ENCODE results near the gene ESPN. TPM values are rescaled to one million over a fixed set of nuclear protein-coding genes. Genes with fewer than 3 reads are reported as not detected.

Gene ESPN
- total RNA-seq, 2 experiments from 2014 or later = 0.08 to 0.23 TPM

- ChIA-PET POLR2A (no interaction called here), CTCF (no interaction called here)
These were observed 85.9 kb downstream of the ESPN start for GRCh38 chr1:6510493-6510892.

Other genes with a start within 250 kb of the ESPN start
- under 1 TPM; 0.57 to 0.78 TPM for gene CHD5, start 244.5 kb upstream of the ESPN start, total RNA-seq
- gene RPL22, start 225.2 kb upstream of the ESPN start, total RNA-seq = 100 to 1,000 TPM; 399 to 441 TPM
- gene RNF207, start 218.7 kb upstream of the ESPN start, total RNA-seq = 10 to 100 TPM; 12.1 to 16.4 TPM
- gene ICMT, start 188.8 kb upstream of the ESPN start, total RNA-seq = 10 to 100 TPM; 74.7 to 81.5 TPM
- gene HES3, start 180.6 kb upstream of the ESPN start, total RNA-seq = not detected
- gene GPR153, start 163.7 kb upstream of the ESPN start, total RNA-seq = under 1 TPM; 0.67 to 0.73 TPM
- 100 to 1,000 TPM in 1 of 2 experiments, 10 to 100 TPM in 1; 97.9 to 104 TPM for gene ACOT7, start 31.0 kb upstream of the ESPN start, total RNA-seq
- gene HES2, start 4.9 kb upstream of the ESPN start, total RNA-seq = under 1 TPM in 1 of 2 experiments, not detected in 1; 0.15 TPM
- gene TNFRSF25, start 41.4 kb downstream of the ESPN start, total RNA-seq = 10 to 100 TPM; 89.9 to 91.3 TPM
- gene PLEKHG5, start 66.9 kb downstream of the ESPN start, total RNA-seq = 1 to 10 TPM; 2.1 to 2.2 TPM
- 10 to 100 TPM; 59.1 to 59.2 TPM for gene NOL9, start 129.7 kb downstream of the ESPN start, total RNA-seq
- gene TAS1R1, start 130.5 kb downstream of the ESPN start, total RNA-seq = not detected
- gene ZBTB48, start 155.2 kb downstream of the ESPN start, total RNA-seq = 10 to 100 TPM; 28.5 to 33.5 TPM
- 10 to 100 TPM; 33.7 to 35.5 TPM for gene KLHL21, start 178.1 kb downstream of the ESPN start, total RNA-seq
- gene PHF13, start 189.0 kb downstream of the ESPN start, total RNA-seq = 10 to 100 TPM; 14.0 to 14.7 TPM
- 10 to 100 TPM; 22.1 to 23.1 TPM for gene THAP3, start 200.1 kb downstream of the ESPN start, total RNA-seq